Measurements from ENCODE around the gene JPH3.

DNA sequence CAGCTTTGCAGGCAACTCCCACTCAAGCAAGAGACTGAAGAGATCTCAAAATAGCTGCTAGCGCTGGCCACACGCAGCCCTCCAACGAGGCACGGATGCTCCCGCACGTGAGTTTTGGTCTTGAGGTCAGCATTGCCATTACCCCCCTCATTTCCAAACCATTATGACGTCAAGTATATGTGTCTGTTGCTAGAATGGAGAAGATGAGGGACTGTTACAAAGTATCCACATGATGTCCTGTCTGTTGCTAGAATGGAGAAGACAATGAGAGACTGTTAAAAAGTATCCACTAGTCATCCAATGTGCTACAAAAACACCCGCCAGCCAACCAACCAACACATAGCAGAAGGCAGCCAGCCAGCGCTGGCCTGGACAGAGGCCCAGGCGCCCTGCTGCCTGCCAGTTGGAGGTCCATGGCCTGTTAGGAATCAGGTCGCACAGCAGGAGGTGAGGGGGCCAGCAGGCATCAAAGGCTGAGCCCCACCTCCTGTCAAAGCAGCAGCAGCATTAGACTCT, 138.7 kb downstream of the JPH3 start:
- no peak for TF ChIP-seq EZH2phosphoT487 (IDR thresholded peaks at IDR 0.05; ENCODE audit: insufficient read depth, low read depth)
- no peak for TF ChIP-seq EZH2 (IDR thresholded peaks at IDR 0.05; ENCODE audit: insufficient read depth, poor library complexity, severe bottlenecking)
